ENCODE data around the gene HSPA2.

DNA sequence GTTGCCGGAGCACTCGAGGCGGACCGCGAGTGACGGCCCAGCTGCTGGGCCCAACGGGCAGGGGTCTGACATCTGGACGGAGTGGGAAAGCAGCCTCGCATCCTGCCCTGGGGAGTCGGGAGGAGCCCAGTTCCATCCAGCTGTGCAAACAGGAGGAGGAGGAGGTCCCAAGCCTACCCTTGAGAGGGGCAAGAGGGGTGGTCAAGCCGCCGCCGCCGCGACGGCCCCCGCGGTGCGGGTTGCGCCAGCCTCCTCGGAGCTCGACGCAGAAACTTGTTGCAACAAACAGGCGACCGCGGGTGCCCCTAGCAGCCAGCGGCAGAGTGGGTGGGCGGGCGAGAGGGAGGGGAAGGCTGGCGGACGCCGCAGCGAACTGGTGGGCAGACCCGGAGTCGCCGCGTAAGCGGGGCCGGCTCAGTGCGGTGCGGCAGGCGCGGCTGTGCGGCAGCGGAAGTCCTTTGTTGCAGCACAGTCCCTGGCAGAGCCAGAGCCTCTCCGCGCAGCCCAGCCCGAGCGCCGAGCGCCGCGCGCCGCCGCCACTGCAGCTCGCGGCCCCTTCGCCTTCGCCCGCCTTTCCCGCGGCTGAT is 36.1 kb upstream of the HSPA2 start, which contains the start of gene ZBTB1:
- TF ChIP-seq CTCF (IDR thresholded peaks at IDR 0.05; ENCODE audit: poor library complexity) (no peak), EZH2 (IDR thresholded peaks at IDR 0.05; ENCODE audit: borderline replicate concordance) (no peak), EZH2phosphoT487 (IDR thresholded peaks at IDR 0.05; ENCODE audit: low read depth, severe bottlenecking, unreplicated experiment) (no peak)
